HAP-1 (cell line): ENCODE results near the gene BARX2.

ENCODE experiments used
- DNase-seq, 2 experiments: peaks; one replicate each; pipeline ENCODE4 v3.0.0-alpha.2; 2016 to 2020; ENCODE audit warnings: low spot score in 2 of 2
- H3K27me3 ChIP-seq: fragments of 250-450 bp; sonication (Bioruptor Pico); 2 replicates; pipeline ENCODE4 v1.5.1; 2020; ENCODE audit warnings: low read depth, mild to moderate bottlenecking, moderate library complexity
- H3K36me3 ChIP-seq: fragments of 250-450 bp; sonication (Bioruptor Pico); replicated peaks from 2 replicates; pipeline ENCODE4 v1.5.1; 2020; ENCODE audit warnings: mild to moderate bottlenecking
- H3K4me1 ChIP-seq: fragments of 250-450 bp; sonication (Bioruptor Pico); 2 replicates; pipeline ENCODE4 v1.5.1; 2020; ENCODE audit warnings: mild to moderate bottlenecking
- H3K4me3 ChIP-seq: fragments of 250-450 bp; sonication (Bioruptor Pico); 2 replicates; pipeline ENCODE4 v1.5.1; 2020; ENCODE audit warnings: mild to moderate bottlenecking, moderate library complexity
- H3K9me3 ChIP-seq: fragments of 250-450 bp; sonication (Bioruptor Pico); 2 replicates; pipeline ENCODE4 v1.5.1; 2020; ENCODE audit warnings: mild to moderate bottlenecking, moderate library complexity
- in situ Hi-C: fragments of 300-500 bp; cut with MboI; formaldehyde crosslinking; loops from 3 replicates; pipeline ENCODE4 v1.14.3; 2020; ENCODE audit warnings: low sequenced_read_pairs, inconsistent platforms, mixed read lengths

The BARX2 gene

DNA sequence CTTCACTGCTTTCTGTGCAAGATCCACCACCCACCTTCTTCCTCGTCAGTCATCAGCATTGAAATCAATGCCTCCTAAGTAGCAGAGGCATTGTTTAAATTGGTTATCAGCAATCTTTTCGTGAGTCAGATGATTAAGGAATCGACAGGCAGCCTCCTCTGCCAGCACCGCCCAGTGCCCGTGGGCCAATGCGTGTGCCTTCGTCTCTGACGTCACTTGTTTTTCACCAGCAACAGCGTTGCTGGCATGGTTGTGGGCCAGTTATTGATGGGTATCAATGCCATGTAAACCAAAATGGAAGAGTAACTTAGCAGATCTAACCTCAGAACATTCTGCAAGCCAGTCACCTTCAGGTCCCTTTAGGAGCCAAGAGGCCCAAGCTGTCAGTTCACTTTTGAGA lies 69.6 kb downstream of the BARX2 start:
- no peaks in the 10 kb centered on the region for H3K27me3 ChIP-seq
- H3K4me1 ChIP-seq: no peaks in the 10 kb centered on the region
- in situ Hi-C loops: no loop called here
- H3K4me3 ChIP-seq: no peak overlapping the region
- DNase-seq: no peak
- no peaks in the 10 kb centered on the region for H3K9me3 ChIP-seq
- no peaks in the 10 kb centered on the region for H3K36me3 ChIP-seq

DNA sequence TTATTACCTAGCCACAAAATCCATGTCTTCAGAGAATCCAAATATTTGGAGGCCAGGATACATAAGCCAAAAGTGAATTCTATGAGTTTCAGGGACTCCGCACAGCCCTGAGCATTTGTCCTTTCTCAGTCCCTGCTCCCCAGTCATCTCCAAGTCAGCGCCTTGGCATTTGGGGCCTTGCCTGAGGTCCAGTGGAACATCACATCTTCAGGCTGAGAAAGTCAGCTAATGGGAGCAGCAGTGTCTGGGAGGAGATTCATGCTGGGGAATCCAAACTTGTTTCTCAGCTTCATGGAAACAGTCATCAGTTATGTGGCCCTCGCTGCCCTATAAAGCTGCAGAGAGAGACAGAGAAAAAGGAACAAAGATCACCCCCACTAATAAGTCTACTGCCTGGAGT lies 70.9 kb downstream of the BARX2 start:
- in situ Hi-C loops: no loop called here
- no peaks in the 10 kb centered on the region for H3K36me3 ChIP-seq
- no peak for DNase-seq

DNA sequence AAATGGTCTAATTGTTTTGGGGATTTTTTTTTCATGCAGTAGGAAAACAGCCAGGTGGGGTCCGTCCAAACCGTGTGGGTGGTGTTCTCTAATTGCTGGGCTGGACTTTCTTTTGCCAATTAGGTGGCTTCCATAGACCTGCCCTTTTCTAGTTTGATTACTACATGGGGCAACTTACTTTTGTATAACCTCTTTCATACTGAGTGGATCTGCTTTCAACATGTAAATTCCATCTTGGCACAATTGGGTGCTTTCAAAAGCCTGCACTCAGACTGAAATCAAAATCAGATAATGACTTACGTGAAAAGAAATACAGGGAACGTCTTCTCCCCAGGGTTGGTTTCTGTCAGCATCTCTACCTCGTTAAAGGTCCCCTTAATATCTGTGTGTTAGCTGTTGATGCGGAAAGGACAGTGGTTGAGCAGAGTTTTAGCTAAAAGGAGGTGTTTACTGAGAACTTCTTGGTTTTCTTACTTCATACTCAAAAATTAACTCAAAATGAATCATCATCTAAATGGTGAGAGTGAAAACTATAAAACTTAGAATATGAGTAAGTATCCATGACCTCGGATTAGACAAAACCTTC lies 72.1 kb downstream of the BARX2 start:
- no peaks in the 10 kb centered on the region for H3K4me1 ChIP-seq
- in situ Hi-C loops: no loop called here
- H3K4me3 ChIP-seq: no peak overlapping the region
- no peaks in the 10 kb centered on the region for H3K9me3 ChIP-seq
- no peak for DNase-seq
- no peaks in the 10 kb centered on the region for H3K27me3 ChIP-seq
- H3K36me3 ChIP-seq: no peaks in the 10 kb centered on the region

More for the DNA sequence above, 70.9 kb downstream of the BARX2 start:
- Histone ChIP-seq H3K9me3 (no peaks in the 10 kb centered on the region), H3K4me1 (no peaks in the 10 kb centered on the region), H3K4me3 (no peak overlapping the region), H3K27me3 (no peaks in the 10 kb centered on the region)

GRCh38 chr11:129451524-129451923 lies 75.9 kb downstream of the BARX2 start:
- H3K4me3 ChIP-seq: no peak overlapping the region
- peaks cover 2% of the 10 kb centered on the region; the same call in 1 of the 2 replicates for H3K4me1 ChIP-seq
- H3K36me3 ChIP-seq: no peaks in the 10 kb centered on the region
- no peaks in the 10 kb centered on the region for H3K27me3 ChIP-seq
- in situ Hi-C loops: no loop called here
- no peak for DNase-seq
- H3K9me3 ChIP-seq: no peaks in the 10 kb centered on the region

GRCh38 chr11:129453293-129453721 lies 77.7 kb downstream of the BARX2 start:
- peak; percentile 41 to 59 for DNase-seq
- Histone ChIP-seq H3K27me3 (no peaks in the 10 kb centered on the region), H3K4me1 (peaks cover 2% of the 10 kb centered on the region; the same call in 1 of the 2 replicates), H3K9me3 (no peaks in the 10 kb centered on the region), H3K4me3 (no peak overlapping the region), H3K36me3 (no peaks in the 10 kb centered on the region)
- in situ Hi-C loops: no loop called here

GRCh38 chr11:129455101-129455500 lies 79.5 kb downstream of the BARX2 start:
- no peak for DNase-seq
- no peaks in the 10 kb centered on the region for H3K27me3 ChIP-seq
- H3K4me3 ChIP-seq: no peak overlapping the region
- in situ Hi-C loops: no loop called here
- H3K4me1 ChIP-seq: peaks cover 2% of the 10 kb centered on the region; the same call in 1 of the 2 replicates
- no peaks in the 10 kb centered on the region for H3K36me3 ChIP-seq
- no peaks in the 10 kb centered on the region for H3K9me3 ChIP-seq

DNA sequence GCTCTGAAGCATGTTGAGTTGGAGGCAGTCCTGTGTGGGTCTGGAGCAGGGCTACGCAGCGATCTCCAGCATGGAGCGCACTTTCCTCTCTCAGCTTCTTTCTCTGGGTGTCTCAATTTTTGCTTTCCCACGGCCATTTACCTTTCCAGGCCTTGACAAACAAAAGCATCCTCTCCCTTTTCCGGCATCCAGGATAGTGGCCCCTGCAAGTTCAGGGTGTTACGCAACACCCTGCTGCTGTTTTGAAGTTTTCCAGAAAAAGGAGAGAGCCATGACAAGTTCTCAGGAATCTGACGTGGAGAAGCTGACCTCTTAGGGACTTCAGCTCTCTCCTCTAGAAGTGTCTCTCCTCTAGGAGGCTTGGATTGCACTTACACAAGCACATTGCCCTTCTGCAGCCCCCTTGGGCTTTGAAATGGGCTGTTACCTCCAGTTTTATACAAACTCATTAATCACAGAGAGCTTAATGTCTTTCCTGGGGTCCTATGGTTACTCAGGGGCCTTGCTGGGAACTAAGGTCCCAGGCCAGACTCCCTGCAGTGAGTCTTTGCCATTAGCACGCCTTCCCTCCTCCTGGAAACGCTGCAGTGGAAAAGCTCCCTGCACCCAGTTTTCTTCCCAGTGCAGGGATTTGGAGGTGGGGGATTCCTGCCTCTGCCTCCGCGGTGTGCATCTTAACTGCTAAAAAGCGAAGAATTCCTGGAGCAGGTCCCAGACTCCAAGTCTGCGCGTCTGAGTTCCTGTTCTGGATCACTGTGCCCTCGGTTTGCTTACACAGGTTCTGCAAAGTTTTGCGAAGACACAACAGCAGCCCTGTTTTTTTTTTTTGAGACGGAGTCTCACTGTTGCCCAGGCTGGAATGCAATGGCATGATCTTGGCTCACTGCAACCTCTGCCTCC lies 80.4 kb downstream of the BARX2 start:
- Histone ChIP-seq H3K9me3 (no peaks in the 10 kb centered on the region), H3K36me3 (no peaks in the 10 kb centered on the region), H3K27me3 (no peaks in the 10 kb centered on the region), H3K4me1 (peaks cover 2% of the 10 kb centered on the region; the same call in 1 of the 2 replicates), H3K4me3 (no peak overlapping the region)
- in situ Hi-C loops: no loop called here
- DNase-seq: no peak

DNA sequence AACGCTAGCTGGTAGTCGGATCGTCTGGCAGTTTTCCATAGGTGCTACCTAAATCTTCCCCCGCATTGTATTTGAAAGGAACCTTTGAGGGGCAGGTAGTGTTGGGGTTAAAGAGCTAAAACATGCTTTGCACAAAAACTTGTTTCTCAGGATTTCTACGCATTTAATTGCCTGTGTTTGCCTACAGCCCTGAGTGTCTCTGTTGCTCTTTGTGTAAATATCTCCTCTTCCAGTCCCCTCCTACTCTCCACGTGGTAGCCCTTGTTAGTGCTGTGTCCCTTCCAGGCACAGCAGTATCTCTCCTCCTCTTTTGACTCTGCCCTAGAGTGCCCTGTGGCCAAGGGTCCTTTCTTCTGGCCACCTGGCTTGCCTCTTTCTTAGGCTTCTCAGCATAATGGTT lies 81.7 kb downstream of the BARX2 start:
- in situ Hi-C loops: no loop called here
- DNase-seq: no peak
- H3K4me1 ChIP-seq: peaks cover 2% of the 10 kb centered on the region; the same call in 1 of the 2 replicates
- no peaks in the 10 kb centered on the region for H3K9me3 ChIP-seq
- no peak overlapping the region for H3K4me3 ChIP-seq
- no peaks in the 10 kb centered on the region for H3K27me3 ChIP-seq
- H3K36me3 ChIP-seq: no peaks in the 10 kb centered on the region

- no peaks in the 10 kb centered on the region for H3K27me3 ChIP-seq
- in situ Hi-C loops: no loop called here
- DNase-seq: no peak
- no peak overlapping the region for H3K4me3 ChIP-seq
- H3K4me1 ChIP-seq: peaks cover 2% of the 10 kb centered on the region; the same call in 1 of the 2 replicates
- no peaks in the 10 kb centered on the region for H3K36me3 ChIP-seq
- H3K9me3 ChIP-seq: no peaks in the 10 kb centered on the region
These were observed 82.6 kb downstream of the BARX2 start for GRCh38 chr11:129458278-129458677.

DNA sequence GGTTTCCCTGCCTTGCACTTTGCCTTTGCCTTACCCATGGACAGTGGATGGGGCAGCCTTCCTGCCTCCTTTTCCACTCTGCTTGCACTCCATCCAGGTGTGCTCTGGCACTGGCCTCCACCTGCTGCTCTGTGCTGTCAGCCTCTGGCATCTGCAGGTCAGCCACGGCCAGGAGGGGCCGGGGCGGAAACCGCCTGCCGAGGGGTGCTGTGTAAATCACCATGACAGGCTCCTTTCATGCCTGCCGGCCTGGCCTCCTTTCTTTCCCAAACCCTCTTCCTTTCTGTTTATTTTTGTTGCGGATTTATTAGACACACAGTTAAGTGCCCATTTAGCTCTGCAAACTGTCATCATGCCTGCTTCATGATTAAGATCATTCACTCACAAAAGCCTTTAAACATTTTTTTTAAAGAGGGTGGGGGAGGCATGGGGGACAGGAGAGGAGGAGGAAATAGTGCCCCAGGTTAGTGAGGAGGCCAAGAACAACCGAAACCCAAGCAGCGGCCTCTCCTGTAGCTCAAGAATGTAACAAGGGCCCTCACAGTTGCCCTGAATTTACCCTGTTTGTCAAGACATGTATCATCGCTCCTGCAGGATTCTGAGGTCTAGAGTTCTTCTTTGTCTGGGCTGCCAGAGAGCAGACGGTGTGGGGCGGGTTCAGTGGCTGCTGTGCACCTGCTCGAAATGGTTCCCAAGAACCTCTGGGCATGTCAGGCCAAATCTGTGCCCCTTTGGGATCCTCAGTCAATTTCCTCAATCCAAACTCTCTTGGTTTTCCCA lies 83.3 kb downstream of the BARX2 start:
- no peaks in the 10 kb centered on the region for H3K27me3 ChIP-seq
- H3K36me3 ChIP-seq: no peaks in the 10 kb centered on the region
- H3K4me1 ChIP-seq: no peaks in the 10 kb centered on the region
- H3K9me3 ChIP-seq: no peaks in the 10 kb centered on the region
- peak in 1 of 2 experiments; percentile 15 for DNase-seq
- in situ Hi-C loops: no loop called here
- no peak overlapping the region for H3K4me3 ChIP-seq

DNA sequence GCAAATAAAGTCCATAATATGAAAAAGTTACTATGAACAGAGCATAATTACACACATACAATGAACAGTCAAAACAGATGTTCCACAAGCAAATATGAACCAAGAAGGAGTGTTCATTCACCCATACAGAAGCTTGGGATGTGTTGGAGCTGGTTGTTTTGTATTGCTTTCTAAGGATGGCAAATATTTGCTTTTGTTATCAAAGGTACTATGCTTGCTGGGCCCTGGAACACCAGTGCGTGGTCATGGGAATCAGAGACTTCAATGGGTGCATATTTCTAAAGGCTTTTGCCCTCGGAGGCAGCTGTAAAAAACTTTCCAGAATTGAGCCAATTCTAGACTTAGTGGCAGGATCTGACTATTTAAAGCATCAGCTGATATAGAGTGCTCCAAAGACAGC lies 85.1 kb downstream of the BARX2 start:
- Histone ChIP-seq H3K4me3 (no peak overlapping the region), H3K9me3 (no peaks in the 10 kb centered on the region), H3K4me1 (no peaks in the 10 kb centered on the region), H3K27me3 (no peaks in the 10 kb centered on the region), H3K36me3 (no peaks in the 10 kb centered on the region)
- in situ Hi-C loops: no loop called here
- no peak for DNase-seq

DNA sequence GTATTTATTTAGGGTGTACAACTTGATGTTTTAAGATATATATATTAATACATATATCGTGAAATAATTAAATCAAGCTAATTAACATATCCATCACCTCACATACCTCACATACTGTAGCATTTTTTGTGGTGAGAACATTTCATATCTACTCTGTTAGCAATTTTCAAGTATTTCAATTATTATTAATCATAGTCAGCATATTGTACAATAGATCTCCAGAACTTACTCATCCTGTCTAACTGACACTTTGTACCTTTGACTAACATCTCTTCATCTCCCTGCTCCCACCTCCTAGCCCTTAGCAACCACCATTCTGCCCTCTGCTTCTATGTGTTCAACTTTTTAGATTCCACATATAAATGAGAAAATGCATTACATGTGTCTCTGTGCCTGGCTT lies 108.4 kb downstream of the BARX2 start:
- Histone ChIP-seq H3K27me3 (no peaks in the 10 kb centered on the region), H3K36me3 (no peaks in the 10 kb centered on the region), H3K4me1 (no peaks in the 10 kb centered on the region), H3K9me3 (no peaks in the 10 kb centered on the region), H3K4me3 (no peak overlapping the region)
- DNase-seq: no peak
- in situ Hi-C loops: no loop called here

- DNase-seq: no peak
- no peak overlapping the region for H3K4me3 ChIP-seq
- in situ Hi-C loops: no loop called here
- H3K36me3 ChIP-seq: no peaks in the 10 kb centered on the region
- no peaks in the 10 kb centered on the region for H3K4me1 ChIP-seq
- no peaks in the 10 kb centered on the region for H3K27me3 ChIP-seq
- no peaks in the 10 kb centered on the region; the same call in 1 of the 2 replicates for H3K9me3 ChIP-seq
These were observed 113.6 kb downstream of the BARX2 start for GRCh38 chr11:129489249-129489648.

DNA sequence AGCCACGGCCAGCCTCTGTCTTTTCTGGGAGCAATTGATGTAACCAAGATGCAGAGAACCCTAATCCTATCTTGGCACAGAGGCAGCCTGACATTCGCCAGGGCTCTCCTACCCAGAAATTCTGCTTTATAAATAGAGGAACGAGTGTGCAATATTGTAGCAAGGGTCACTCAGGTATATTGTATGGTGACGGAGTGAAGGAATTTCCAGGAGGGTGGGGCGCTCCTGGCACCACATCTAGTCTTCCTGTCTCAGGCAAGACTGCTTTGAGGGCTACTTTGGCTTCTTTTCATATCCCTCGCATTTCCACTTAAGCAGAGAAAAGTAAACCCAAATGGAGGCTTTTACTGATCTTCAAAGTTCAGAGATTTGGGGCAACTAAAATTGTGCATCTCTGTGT lies 114.4 kb downstream of the BARX2 start:
- Histone ChIP-seq H3K4me3 (no peak overlapping the region), H3K4me1 (no peaks in the 10 kb centered on the region), H3K27me3 (no peaks in the 10 kb centered on the region), H3K9me3 (no peaks in the 10 kb centered on the region; the same call in 1 of the 2 replicates), H3K36me3 (no peaks in the 10 kb centered on the region)
- DNase-seq: no peak
- in situ Hi-C loops: no loop called here
